Central memory CD8-positive, alpha-beta T cell (primary cell): ENCODE results near the gene PACS1.

Experiments
- ATAC-seq: fragments of 150-1000 bp; cut with Tn5 transposase; replicated peaks from 2 replicates; pipeline ENCODE4 v1.10.0; 2022; ENCODE audit warnings: mild to moderate bottlenecking, moderate FRiP score, moderate number of reproducible peaks; ENCODE audit not compliant: poor library complexity, severe bottlenecking; ENCODE audit errors: extremely low read depth
- DNase-seq, 2 donors: peaks; one replicate each; pipeline ENCODE4 v3.0.0; 2021; ENCODE audit warnings: low spot score in 2 of 2
- H3K27ac Mint-ChIP-seq: one replicate; pipeline ENCODE4 v1.8.0; 2022; ENCODE audit warnings: low read depth, mild to moderate bottlenecking, moderate library complexity, mixed read lengths
- H3K27me3 Mint-ChIP-seq: one replicate; pipeline ENCODE4 v1.8.0; 2022; ENCODE audit warnings: mixed read lengths
- H3K36me3 Mint-ChIP-seq: one replicate; pipeline ENCODE4 v1.8.0; 2022; ENCODE audit warnings: mild to moderate bottlenecking, moderate library complexity, mixed read lengths; ENCODE audit not compliant: insufficient read depth
- H3K4me1 Mint-ChIP-seq: one replicate; pipeline ENCODE4 v1.8.0; 2022; ENCODE audit warnings: mixed read lengths
- H3K4me3 Mint-ChIP-seq: one replicate; pipeline ENCODE4 v1.8.0; 2022; ENCODE audit warnings: mild to moderate bottlenecking, moderate library complexity, mixed read lengths
- H3K9me3 Mint-ChIP-seq: one replicate; pipeline ENCODE4 v1.8.0; 2022; ENCODE audit warnings: mixed read lengths

Gene PACS1

DNA sequence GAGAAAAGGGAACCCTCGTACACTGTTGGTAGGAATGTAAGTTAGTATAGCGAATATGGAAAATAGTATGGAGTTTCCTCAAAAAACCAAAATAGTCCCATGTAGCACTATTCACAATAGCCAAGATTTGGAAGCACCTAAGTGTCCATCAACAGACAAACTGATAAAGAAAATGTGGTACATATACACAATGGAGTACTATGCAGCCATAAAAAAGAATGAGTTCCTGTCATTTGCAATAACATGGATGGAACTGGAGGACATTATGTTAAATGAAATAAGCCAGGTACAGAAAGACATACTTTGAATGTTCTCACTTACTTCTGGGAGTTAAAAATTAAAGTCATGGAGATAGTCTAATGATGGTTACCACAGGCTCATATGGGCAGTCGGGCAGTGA, 134.3 kb downstream of the PACS1 start:
- Mint-ChIP-seq H3K9me3 (no peaks in the 10 kb centered on the region), H3K27ac (peak overlapping the region; percentile 51), H3K4me1 (peaks cover 12% of the 10 kb centered on the region), H3K36me3 (peaks cover 9% of the 10 kb centered on the region), H3K27me3 (no peaks in the 10 kb centered on the region), H3K4me3 (no peak overlapping the region)
- no peak for ATAC-seq
- no peak for DNase-seq

DNA sequence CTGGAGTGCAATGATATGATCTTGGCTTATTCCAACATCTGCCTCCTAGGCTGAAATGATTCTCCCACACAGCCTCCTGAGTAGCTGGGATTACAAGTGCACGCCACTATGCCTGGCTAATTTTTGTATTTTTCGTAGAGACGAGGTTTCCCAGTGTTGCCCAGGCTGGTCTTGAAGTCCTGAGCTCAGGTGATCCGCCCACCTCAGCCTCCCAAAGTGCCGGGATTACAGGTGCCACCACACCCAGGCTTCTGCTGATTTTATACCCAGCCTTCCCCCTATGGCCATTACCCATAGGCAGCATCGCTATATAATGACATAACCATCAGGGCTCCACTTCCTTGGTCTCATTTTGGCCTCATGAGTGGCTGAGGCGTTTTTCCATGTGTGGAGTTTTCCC, 137.7 kb downstream of the PACS1 start:
- H3K4me1 Mint-ChIP-seq, result no peaks in the 10 kb centered on the region
- peak overlapping the region; percentile 16 for H3K27ac Mint-ChIP-seq
- no peaks in the 10 kb centered on the region for H3K27me3 Mint-ChIP-seq
- H3K36me3 Mint-ChIP-seq, result peaks cover 26% of the 10 kb centered on the region
- H3K4me3 Mint-ChIP-seq, result no peak overlapping the region
- H3K9me3 Mint-ChIP-seq, result no peaks in the 10 kb centered on the region
- DNase-seq, result no peak
- no peak for ATAC-seq

DNA sequence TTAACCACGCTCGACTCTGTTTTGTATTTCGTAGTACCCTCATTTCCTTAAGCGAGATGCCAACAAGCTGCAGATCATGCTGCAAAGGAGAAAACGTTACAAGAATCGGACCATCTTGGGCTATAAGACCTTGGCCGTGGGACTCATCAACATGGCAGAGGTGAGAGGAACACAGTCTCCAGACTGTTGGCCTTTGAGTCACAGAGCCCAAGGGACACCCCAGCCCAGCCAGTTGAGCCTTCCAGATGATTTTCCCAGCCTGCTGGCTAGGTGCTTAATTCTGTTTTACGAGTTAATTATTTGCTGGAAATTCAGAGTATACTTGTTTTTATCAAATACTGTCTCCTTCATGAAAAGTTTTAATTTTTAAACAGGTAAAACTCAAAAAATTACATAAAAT, 141.0 kb downstream of the PACS1 start:
- ATAC-seq (no peak), DNase-seq (no peak)
- H3K27me3 Mint-ChIP-seq, result no peaks in the 10 kb centered on the region
- no peaks in the 10 kb centered on the region for H3K9me3 Mint-ChIP-seq
- H3K4me3 Mint-ChIP-seq, result no peak overlapping the region
- peak overlapping the region; percentile 70 for H3K27ac Mint-ChIP-seq
- H3K36me3 Mint-ChIP-seq, result peaks cover 39% of the 10 kb centered on the region
- H3K4me1 Mint-ChIP-seq, result no peaks in the 10 kb centered on the region

DNA sequence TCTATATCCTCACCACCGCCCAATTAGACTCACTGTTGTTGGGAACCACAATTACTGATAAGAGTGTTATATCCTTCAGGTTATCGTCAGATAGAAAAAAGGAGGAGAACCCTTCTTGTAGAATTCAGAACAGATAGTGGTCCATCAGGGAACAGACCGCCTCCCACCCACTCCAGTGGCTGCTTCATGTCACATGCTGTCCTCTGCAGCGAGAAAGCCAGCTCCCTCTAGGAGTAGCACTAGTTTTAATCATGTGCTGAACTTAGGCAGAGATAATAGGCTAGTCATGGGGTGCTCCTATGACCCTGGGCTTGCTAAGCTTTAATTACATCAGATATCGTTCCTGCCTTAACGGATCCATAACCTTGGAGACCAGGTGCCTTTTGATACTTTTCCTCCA, 146.8 kb downstream of the PACS1 start:
- H3K27ac Mint-ChIP-seq, result no peak overlapping the region

DNA sequence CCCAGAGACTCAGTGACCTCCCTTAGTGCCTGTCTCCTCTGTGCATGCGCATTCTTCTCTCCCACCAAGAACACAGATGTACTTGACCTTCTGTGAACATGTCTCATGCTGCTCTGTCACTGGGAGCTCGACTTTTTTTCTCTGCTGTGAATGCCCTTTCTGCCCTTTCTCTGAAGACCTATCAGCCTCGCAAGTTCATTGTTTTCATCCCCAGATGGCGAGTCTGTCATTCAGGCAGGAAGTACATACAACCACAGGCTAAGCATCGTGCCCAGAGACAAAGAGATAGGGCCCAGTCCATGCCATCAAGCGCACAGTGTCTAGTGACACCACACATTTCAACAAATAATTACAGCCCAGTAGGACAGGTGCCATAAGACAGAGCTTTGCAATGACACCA, 148.0 kb downstream of the PACS1 start:
- no peaks in the 10 kb centered on the region for H3K27me3 Mint-ChIP-seq

More for the DNA sequence above, 146.8 kb downstream of the PACS1 start:
- DNase-seq (no peak), ATAC-seq (no peak)
- Mint-ChIP-seq H3K27me3 (no peaks in the 10 kb centered on the region), H3K9me3 (no peaks in the 10 kb centered on the region), H3K4me3 (no peak overlapping the region), H3K4me1 (peaks cover 8% of the 10 kb centered on the region), H3K36me3 (peaks cover 63% of the 10 kb centered on the region)

DNA sequence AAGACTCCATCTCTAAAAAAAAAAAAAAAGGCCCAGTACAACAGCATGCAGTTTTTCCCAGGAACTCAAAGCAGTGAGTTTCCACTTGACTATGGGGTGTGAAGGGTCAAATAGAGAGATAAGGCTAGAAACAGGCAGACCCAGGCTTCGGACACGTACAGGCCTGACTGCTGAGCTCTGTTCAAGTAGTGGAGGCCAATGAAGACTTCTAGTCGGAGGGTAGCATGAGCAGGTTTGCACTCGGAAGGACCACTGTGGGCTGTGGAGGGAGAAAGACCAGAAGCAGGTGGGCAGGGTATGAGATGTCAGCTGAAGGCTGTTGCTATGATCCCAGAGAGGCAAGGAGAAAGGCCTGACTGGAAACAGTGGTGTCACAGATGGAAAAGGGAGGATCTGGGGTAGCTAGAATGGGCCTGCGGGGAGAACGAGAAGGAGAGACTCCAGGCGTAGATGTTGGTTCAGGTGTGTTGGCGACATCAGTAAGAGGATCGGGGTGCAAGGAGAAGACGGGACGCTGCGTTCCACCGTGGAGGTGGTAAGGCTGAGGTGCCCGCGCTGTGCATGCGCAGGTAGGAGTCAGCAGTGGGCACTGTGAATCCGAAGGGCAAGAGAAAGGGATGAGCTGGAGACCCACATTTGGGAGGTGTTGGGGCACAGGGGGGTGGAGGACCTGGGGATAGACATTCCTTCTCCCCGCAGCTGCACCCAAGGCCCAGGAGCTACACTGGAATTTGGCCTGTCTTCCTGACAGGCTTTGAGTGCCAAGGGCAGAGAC, 149.0 kb downstream of the PACS1 start:
- DNase-seq, result no peak
- no peak for ATAC-seq
- no peak overlapping the region for H3K4me3 Mint-ChIP-seq
- no peaks in the 10 kb centered on the region for H3K27me3 Mint-ChIP-seq
- H3K9me3 Mint-ChIP-seq, result no peaks in the 10 kb centered on the region
- peaks cover 17% of the 10 kb centered on the region for H3K4me1 Mint-ChIP-seq
- H3K36me3 Mint-ChIP-seq, result peaks cover 57% of the 10 kb centered on the region
- peak overlapping the region; percentile 27 for H3K27ac Mint-ChIP-seq

More for the DNA sequence above, 148.0 kb downstream of the PACS1 start:
- Mint-ChIP-seq H3K4me1 (peaks cover 17% of the 10 kb centered on the region), H3K27ac (peak overlapping the region; percentile 27), H3K4me3 (no peak overlapping the region), H3K36me3 (peaks cover 63% of the 10 kb centered on the region), H3K9me3 (no peaks in the 10 kb centered on the region)
- ATAC-seq (no peak), DNase-seq (no peak)

DNA sequence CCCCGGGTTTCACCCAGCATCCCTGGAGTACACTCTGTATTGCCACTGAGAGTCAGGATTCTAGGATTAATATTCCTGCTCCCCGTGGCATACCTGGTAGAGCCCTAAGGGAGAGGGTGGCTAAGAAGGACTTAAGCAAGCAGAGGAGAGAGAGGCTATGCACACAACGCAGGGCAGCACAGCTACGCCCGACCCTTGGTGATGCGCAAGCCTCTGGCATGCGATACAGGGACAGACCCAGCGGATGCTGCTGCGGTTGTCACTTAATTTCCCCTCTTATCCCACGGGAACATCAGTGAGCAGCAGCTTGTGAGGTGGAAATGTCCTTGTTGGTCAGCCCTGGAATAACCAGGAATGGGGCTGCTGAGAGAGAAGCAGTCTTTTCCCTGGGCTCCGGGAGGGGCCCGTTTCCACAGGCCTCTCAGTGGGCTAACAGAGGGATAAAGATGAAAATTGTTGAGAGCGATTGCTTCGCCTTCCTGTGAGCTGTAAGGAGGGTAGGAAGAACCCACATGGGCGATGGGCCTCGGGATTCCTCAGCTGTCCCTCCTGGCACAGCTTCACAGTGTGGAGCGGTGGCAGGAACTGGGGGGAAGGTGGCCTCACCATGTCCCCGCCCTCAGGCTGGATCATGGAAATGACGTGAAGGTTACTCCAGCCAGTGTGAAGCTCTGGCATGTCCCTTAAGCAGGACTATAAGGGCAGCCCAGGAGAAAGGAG, 149.9 kb downstream of the PACS1 start:
- H3K27ac Mint-ChIP-seq, result peak overlapping the region; percentile 94

DNA sequence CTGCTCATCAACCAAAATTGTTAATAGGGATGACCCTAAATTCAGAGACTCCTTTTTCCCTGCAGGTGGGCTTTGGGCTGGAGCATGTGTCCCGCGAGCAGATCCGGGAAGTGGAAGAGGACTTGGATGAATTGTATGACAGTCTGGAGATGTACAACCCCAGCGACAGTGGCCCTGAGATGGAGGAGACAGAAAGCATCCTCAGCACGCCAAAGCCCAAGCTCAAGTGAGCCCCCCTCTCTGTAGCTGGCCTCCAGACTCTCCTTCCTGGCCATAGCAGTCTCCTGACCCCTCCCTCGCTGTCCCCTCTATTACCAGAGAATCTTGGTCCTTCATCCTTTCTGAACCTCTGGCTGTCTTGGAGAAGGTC, 150.5 kb downstream of the PACS1 start:
- peaks cover 58% of the 10 kb centered on the region for H3K36me3 Mint-ChIP-seq
- ATAC-seq (no peak), DNase-seq (no peak)
- H3K9me3 Mint-ChIP-seq, result no peaks in the 10 kb centered on the region
- H3K27me3 Mint-ChIP-seq, result no peaks in the 10 kb centered on the region
- H3K4me3 Mint-ChIP-seq, result no peak overlapping the region
- H3K4me1 Mint-ChIP-seq, result peaks cover 17% of the 10 kb centered on the region
- peak overlapping the region; percentile 94 for H3K27ac Mint-ChIP-seq

More for the DNA sequence above, 149.9 kb downstream of the PACS1 start:
- Mint-ChIP-seq H3K27me3 (no peaks in the 10 kb centered on the region), H3K9me3 (no peaks in the 10 kb centered on the region), H3K36me3 (peaks cover 57% of the 10 kb centered on the region), H3K4me1 (peaks cover 17% of the 10 kb centered on the region), H3K4me3 (no peak overlapping the region)
- ATAC-seq (no peak), DNase-seq (no peak)

DNA sequence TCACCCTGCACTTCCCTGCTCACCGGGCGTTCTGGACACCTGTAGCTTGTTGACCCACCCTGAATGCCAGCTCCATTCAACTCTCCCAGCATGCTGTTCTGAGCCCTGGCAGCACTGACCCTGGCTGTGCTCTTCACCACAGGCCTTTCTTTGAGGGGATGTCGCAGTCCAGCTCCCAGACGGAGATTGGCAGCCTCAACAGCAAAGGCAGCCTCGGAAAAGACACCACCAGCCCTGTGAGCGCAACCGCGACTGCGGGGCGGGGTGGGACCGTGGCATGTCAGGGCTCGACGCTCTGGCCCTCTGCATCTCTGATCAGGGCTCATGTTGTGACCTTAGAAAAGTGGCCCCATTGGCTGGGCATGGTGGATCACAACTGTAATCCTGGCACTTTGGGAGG, 150.9 kb downstream of the PACS1 start:
- DNase-seq, result no peak
- H3K9me3 Mint-ChIP-seq, result no peaks in the 10 kb centered on the region
- peak overlapping the region; percentile 94 for H3K27ac Mint-ChIP-seq
- peaks cover 17% of the 10 kb centered on the region for H3K4me1 Mint-ChIP-seq
- no peak for ATAC-seq
- no peaks in the 10 kb centered on the region for H3K27me3 Mint-ChIP-seq
- peaks cover 58% of the 10 kb centered on the region for H3K36me3 Mint-ChIP-seq
- no peak overlapping the region for H3K4me3 Mint-ChIP-seq

DNA sequence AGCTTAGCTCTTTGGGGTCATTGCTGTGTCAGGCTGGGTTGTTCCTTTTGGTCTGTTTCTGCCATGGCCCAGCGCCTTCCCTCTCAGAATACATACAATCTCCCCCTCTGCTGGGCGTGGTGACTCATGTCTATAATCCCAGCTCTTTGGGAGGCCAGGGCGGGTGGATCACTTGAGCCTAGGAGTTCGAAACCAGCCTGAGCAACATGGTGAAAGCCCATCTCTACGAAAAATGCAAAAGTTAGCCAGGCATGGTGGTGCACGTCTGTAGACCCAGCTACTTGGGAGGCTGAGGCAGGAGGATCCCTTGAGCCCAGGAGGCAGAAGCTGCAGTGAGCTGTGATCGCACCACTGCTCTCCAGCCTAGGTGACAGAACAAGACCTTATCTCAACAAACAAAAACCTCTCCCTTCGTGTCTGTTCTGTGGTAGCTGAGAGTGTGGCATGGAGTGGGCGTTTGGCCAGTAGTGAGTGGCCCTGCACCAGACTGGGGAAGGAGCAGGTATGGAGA, 151.7 kb downstream of the PACS1 start:
- Mint-ChIP-seq H3K27me3 (no peaks in the 10 kb centered on the region), H3K4me1 (peaks cover 17% of the 10 kb centered on the region), H3K36me3 (peaks cover 54% of the 10 kb centered on the region), H3K9me3 (no peaks in the 10 kb centered on the region), H3K27ac (peak overlapping the region; percentile 94), H3K4me3 (no peak overlapping the region)
- DNase-seq, result no peak
- no peak for ATAC-seq

DNA sequence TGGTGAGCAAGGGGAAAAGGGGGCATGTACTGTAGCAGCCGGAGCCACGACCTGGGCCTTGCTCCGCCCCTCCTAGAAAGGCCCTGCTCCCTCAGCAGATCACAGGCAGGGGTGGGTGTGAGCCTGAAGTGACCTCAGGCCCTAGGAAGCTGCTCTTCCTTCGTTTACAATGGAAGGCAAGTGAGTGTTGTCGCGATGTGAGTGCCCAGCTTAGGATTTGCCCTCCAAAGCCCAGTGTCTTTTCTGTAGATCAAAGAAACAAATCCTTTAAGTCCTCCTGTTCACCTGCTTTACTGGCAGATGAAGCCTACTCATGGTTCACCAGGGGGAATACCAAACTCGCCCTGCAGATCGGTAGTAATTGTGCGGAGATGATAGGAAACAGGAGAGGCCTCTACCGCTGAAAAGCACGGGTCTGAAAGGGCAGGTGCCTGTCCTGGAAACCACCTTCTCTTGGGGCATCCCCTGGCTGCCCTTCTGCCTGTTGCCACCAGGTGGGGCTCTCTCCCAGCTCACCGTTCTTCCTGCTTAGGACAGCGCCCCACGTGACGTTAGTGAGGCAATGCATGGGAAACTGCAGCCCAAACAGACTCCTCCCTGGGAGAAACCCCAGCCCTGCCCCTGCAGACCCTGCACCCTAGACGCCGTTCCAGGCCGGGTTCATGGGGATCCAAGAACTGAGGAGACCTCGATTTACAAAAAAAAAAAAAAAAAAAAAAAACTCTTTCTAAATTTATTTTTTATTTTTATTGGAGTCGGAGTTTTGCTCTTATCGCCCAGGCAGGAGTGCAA, 152.5 kb downstream of the PACS1 start:
- Mint-ChIP-seq H3K9me3 (no peaks in the 10 kb centered on the region), H3K27ac (peak overlapping the region; percentile 94), H3K4me1 (peaks cover 17% of the 10 kb centered on the region), H3K36me3 (peaks cover 51% of the 10 kb centered on the region), H3K27me3 (no peaks in the 10 kb centered on the region), H3K4me3 (no peak overlapping the region)
- DNase-seq (peak; percentile 93), ATAC-seq (peak; percentile 98)

DNA sequence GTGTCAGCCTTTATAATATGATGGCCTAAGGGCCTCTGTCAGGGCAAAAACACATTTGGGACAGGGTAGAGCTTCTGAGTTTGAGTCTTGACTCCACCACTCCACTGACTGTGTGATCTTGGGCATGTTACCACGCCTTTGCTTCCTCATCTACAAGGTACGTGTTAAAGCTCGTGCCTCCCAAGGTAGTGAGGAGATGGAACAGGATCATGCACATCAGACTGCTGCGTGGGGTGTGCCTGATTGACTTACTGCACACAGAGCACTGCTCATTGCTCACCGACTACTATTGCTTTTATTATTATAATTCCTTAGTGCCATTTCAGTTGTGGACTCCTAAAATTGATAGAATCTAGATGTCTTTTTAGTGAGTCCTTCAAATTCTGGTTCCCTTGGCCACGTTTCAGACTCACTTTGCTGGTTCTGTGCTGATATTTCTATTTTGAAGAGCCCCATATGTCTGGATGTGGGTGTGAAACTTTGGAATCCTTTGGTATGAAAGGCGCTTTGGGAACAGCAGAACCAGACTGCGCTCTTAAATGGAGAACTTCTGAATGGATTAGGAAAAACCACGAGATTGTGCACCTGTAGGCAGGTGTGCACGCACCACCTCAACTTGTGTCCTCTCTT, 154.3 kb downstream of the PACS1 start:
- DNase-seq (no peak), ATAC-seq (no peak)
- Mint-ChIP-seq H3K9me3 (no peaks in the 10 kb centered on the region), H3K27me3 (no peaks in the 10 kb centered on the region), H3K36me3 (peaks cover 43% of the 10 kb centered on the region), H3K4me3 (no peak overlapping the region), H3K4me1 (peaks cover 17% of the 10 kb centered on the region), H3K27ac (no peak overlapping the region)
